Peyer's patch (tissue), 4 donors: ENCODE measurements around the gene VAX1.

Experiments used
- POLR2A ChIP-seq, 2 donors: fragments of 450-650 bp; IDR thresholded peaks; one replicate each; pipeline ENCODE4 v1.5.1; 2017; ENCODE audit warnings: antibody characterized with exemption in 2 of 2, mild to moderate bottlenecking in 2 of 2, moderate library complexity in 2 of 2
- TF ChIP-seq, protein P1 (sequence below), 6 experiments: fragments of 450-650 bp in 4 of 6; fragments of 200-600 bp in 2 of 6; sonication (generic) in 1 of 6; IDR thresholded peaks; one replicate each; pipeline ENCODE4 v1.5.1; 2017 to 2019; ENCODE audit warnings: antibody characterized with exemption in 6 of 6, mild to moderate bottlenecking in 3 of 6, moderate library complexity in 1 of 6

DNA sequence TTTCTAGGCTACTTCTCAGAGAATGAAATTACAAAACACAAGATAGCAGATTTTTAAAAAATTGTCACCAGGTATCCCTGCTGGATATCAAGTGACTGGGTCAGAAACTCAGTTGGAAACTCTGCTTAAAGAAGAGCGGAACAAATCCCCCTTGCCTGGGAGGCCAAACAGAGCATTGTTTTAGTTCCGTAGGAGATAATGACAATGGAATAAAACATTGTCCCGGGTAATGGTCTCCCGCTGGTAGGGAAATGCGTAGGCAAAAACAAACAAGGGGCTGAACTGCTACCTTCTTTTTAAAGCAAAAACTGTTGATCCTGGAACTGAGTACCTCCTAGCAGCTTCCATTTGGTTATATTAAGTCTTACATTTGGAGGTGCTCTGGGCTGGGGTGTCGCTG is 21.3 kb upstream of the VAX1 start:
- TF ChIP-seq POLR2A (IDR thresholded peaks at IDR 0.05), result no peak
- TF ChIP-seq, protein P1, sequence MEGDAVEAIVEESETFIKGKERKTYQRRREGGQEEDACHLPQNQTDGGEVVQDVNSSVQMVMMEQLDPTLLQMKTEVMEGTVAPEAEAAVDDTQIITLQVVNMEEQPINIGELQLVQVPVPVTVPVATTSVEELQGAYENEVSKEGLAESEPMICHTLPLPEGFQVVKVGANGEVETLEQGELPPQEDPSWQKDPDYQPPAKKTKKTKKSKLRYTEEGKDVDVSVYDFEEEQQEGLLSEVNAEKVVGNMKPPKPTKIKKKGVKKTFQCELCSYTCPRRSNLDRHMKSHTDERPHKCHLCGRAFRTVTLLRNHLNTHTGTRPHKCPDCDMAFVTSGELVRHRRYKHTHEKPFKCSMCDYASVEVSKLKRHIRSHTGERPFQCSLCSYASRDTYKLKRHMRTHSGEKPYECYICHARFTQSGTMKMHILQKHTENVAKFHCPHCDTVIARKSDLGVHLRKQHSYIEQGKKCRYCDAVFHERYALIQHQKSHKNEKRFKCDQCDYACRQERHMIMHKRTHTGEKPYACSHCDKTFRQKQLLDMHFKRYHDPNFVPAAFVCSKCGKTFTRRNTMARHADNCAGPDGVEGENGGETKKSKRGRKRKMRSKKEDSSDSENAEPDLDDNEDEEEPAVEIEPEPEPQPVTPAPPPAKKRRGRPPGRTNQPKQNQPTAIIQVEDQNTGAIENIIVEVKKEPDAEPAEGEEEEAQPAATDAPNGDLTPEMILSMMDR (IDR thresholded peaks at IDR 0.05), result no peak
